Neutrophil (primary cell): ENCODE results near the gene ENAH.
A peak's percentile ranks its signal among the peaks of the same experiment; 100 is the strongest.

ENCODE experiments used
- H3K27ac ChIP-seq: fragments of 200-600 bp; sonication (generic); 2 replicates; pipeline ENCODE4 v1.5.1; 2016; ENCODE audit warnings: mild to moderate bottlenecking, moderate library complexity
- H3K27me3 ChIP-seq: fragments of 200-600 bp; sonication (generic); 2 replicates; pipeline ENCODE4 v1.6.0; 2016; ENCODE audit warnings: mild to moderate bottlenecking
- H3K36me3 ChIP-seq: fragments of 200-600 bp; sonication (generic); 2 replicates; pipeline ENCODE4 v1.5.1; 2017
- H3K4me1 ChIP-seq, 2 experiments: fragments of 200-600 bp in 1 of 2; sonication (generic) in 1 of 2; 1 replicate in 1 of 2; 2 replicates in 1 of 2; pipeline versions ENCODE4 v1.5.1 to v1.6.1; 2013 to 2016; ENCODE audit warnings: low read depth in 1 of 2, low read length in 1 of 2, mild to moderate bottlenecking in 1 of 2, moderate library complexity in 1 of 2; ENCODE audit not compliant: control insufficient read depth in 1 of 2, insufficient read depth in 1 of 2
- H3K4me3 ChIP-seq, 2 experiments: fragments of 200-600 bp in 1 of 2; sonication (generic) in 1 of 2; 1 replicate in 1 of 2; 2 replicates in 1 of 2; pipeline ENCODE4 v1.5.1; 2013 to 2016; ENCODE audit warnings: low read depth in 1 of 2, low read length in 1 of 2, mild to moderate bottlenecking in 1 of 2, moderate library complexity in 1 of 2
- H3K9me3 ChIP-seq: fragments of 200-600 bp; sonication (generic); 2 replicates; pipeline ENCODE4 v1.5.1; 2016
- CTCF ChIP-seq: fragments of 200-600 bp; sonication (generic); IDR thresholded peaks from 2 replicates; pipeline ENCODE4 v1.5.1; 2016; ENCODE audit warnings: antibody characterized with exemption

The ENAH gene

GRCh38 chr1:225450491-225451191 lies 202.3 kb downstream of the ENAH start:
- no peaks in the 10 kb centered on the region for H3K27me3 ChIP-seq
- no peaks in the 10 kb centered on the region for H3K9me3 ChIP-seq
- H3K36me3 ChIP-seq, result no peaks in the 10 kb centered on the region
- TF ChIP-seq CTCF, result no peak
- peaks cover 30 to 36% of the 10 kb centered on the region in 2 experiments for H3K4me1 ChIP-seq
- peak overlapping the region; percentile 67 for H3K27ac ChIP-seq
- no peak overlapping the region for H3K4me3 ChIP-seq

- Histone ChIP-seq H3K4me1 (peaks cover 38 to 42% of the 10 kb centered on the region in 2 experiments), H3K27ac (no peak overlapping the region), H3K9me3 (no peaks in the 10 kb centered on the region), H3K36me3 (no peaks in the 10 kb centered on the region), H3K27me3 (no peaks in the 10 kb centered on the region), H3K4me3 (no peak overlapping the region)
- TF ChIP-seq CTCF, result no peak
Observed at GRCh38 chr1:225449774-225450173, 203.1 kb downstream of the ENAH start.

GRCh38 chr1:225449261-225449660 lies 203.7 kb downstream of the ENAH start:
- no peaks in the 10 kb centered on the region for H3K9me3 ChIP-seq
- H3K27ac ChIP-seq, result no peak overlapping the region
- H3K36me3 ChIP-seq, result no peaks in the 10 kb centered on the region
- H3K4me3 ChIP-seq, result no peak overlapping the region
- no peak for TF ChIP-seq CTCF
- H3K4me1 ChIP-seq, result peaks cover 44 to 47% of the 10 kb centered on the region in 2 experiments
- no peaks in the 10 kb centered on the region for H3K27me3 ChIP-seq

- peaks cover 53 to 57% of the 10 kb centered on the region in 2 experiments for H3K4me1 ChIP-seq
- no peak overlapping the region for H3K4me3 ChIP-seq
- TF ChIP-seq CTCF, result no peak
- no peaks in the 10 kb centered on the region for H3K27me3 ChIP-seq
- no peak overlapping the region for H3K27ac ChIP-seq
- H3K9me3 ChIP-seq, result no peaks in the 10 kb centered on the region
- no peaks in the 10 kb centered on the region for H3K36me3 ChIP-seq
Observed at GRCh38 chr1:225448146-225448805, 204.6 kb downstream of the ENAH start.

- peak overlapping the region; percentile 92 for H3K27ac ChIP-seq
- peaks cover 60 to 63% of the 10 kb centered on the region in 2 experiments for H3K4me1 ChIP-seq
- H3K27me3 ChIP-seq, result no peaks in the 10 kb centered on the region
- no peak overlapping the region for H3K4me3 ChIP-seq
- no peaks in the 10 kb centered on the region for H3K9me3 ChIP-seq
- H3K36me3 ChIP-seq, result no peaks in the 10 kb centered on the region
- no peak for TF ChIP-seq CTCF
Observed at GRCh38 chr1:225447650-225448089, 205.3 kb downstream of the ENAH start.
